Kidney (tissue), 14 donors: ENCODE measurements around the gene NEK7. TPM values are rescaled to one million over a fixed set of nuclear protein-coding genes. Genes with fewer than 3 reads are reported as not detected.

ENCODE experiments used
- DNase-seq, 5 donors: peaks; one replicate each; pipeline ENCODE4 v3.0.0-alpha.2; 2013 to 2020
- FAIRE-seq: peaks from 2 replicates; lab custom pipeline; 2012; peaks lifted over from hg19 to GRCh38; lab: Jason Lieb, UNC
- H3K27ac ChIP-seq, 2 donors: one replicate each; pipeline ENCODE4 v1.7.0; 2013; ENCODE audit warnings: low read depth in 2 of 2, low read length in 2 of 2, inconsistent platforms in 1 of 2
- H3K27me3 ChIP-seq: one replicate; pipeline ENCODE4 v1.7.1; 2013; ENCODE audit warnings: low read length, inconsistent platforms; ENCODE audit not compliant: control insufficient read depth, insufficient read depth
- H3K36me3 ChIP-seq, 3 donors: one replicate each; pipeline versions ENCODE4 v1.7.0 to v1.7.1; 2013; ENCODE audit warnings: low read length in 3 of 3, control low read depth in 1 of 3, inconsistent platforms in 1 of 3; ENCODE audit not compliant: insufficient read depth in 3 of 3, control insufficient read depth in 2 of 3
- H3K4me1 ChIP-seq, 3 donors: one replicate each; pipeline versions ENCODE4 v1.7.0 to v1.7.1; 2013; ENCODE audit warnings: low read length in 3 of 3, inconsistent platforms in 1 of 3, low read depth in 1 of 3; ENCODE audit not compliant: control insufficient read depth in 2 of 3, insufficient read depth in 2 of 3
- H3K4me3 ChIP-seq, 3 donors: one replicate each; pipeline versions ENCODE4 v1.7.0 to v1.8.1; 2013; ENCODE audit warnings: low read length in 3 of 3, control low read depth in 1 of 3, inconsistent platforms in 1 of 3
- H3K9ac ChIP-seq, 3 donors: one replicate each; pipeline versions ENCODE4 v1.7.0 to v1.7.1; 2013; ENCODE audit warnings: low read length in 3 of 3, control low read depth in 1 of 3, inconsistent platforms in 1 of 3
- H3K9me3 ChIP-seq, 3 donors: one replicate each; pipeline versions ENCODE4 v1.7.0 to v1.7.1; 2013; ENCODE audit warnings: low read length in 3 of 3, control low read depth in 1 of 3, inconsistent platforms in 1 of 3; ENCODE audit not compliant: control insufficient read depth in 2 of 3, insufficient read depth in 1 of 3
- CTCF ChIP-seq: IDR thresholded peaks from 3 replicates; pipeline ENCODE4 v1.5.1; 2012; ENCODE audit warnings: mild to moderate bottlenecking, moderate library complexity, borderline replicate concordance; ENCODE audit not compliant: insufficient read depth; ENCODE audit errors: extremely low read depth
- intact Hi-C: fragments of 100-400 bp; cut with DNase I; formaldehyde crosslinking; loops from one replicate; pipeline ENCODE4 v1.11.1; 2022
- polyA plus RNA-seq: library from polyadenylated mRNA; stranded (reverse); fragments of 350-450 nt; fragmentation: Illumina TruSeq; extraction: RNeasy Lipid Tissue Mini Kit (QIAGEN cat#74804); gene quantifications from one replicate; pipeline ENCODE4 v1.2.3, GENCODE V29; 2014; ENCODE audit warnings: low read depth, low replicate concordance; ENCODE audit not compliant: insufficient read depth
- total RNA-seq: library from RNA; stranded (reverse); fragmentation: NEBNext Ultra II Directional; extraction: Animal tissue kit (Norgen Biotek cat#: 25700); gene quantifications from one replicate; pipeline ENCODE4 v1.2.1, GENCODE V29; 2021
- donor health status: control.
- donor health status: control.
- donor health status: control.
- donor health status: control.
- donor health status: control.
- donor health status: DM: yes; HTN: yes; CAD: no.
- donor health status: Normal renal cell carcinoma (clear cell type).

Gene NEK7
- total and polyA plus RNA-seq, 2 donors from 2014 or later: 17.3 to 65.5 TPM

- DNase-seq (no peak), FAIRE-seq (no peak)
- intact Hi-C loops: no loop called here
- TF ChIP-seq CTCF: no peak
- no peak overlapping the region for H3K4me3 ChIP-seq
- peaks cover 0 to 2% (median 0%) of the 10 kb centered on the region in 3 donors for H3K4me1 ChIP-seq
- no peak overlapping the region for H3K9ac ChIP-seq
- H3K9me3 ChIP-seq: no peaks in the 10 kb centered on the region
- H3K27ac ChIP-seq: no peak overlapping the region
- H3K36me3 ChIP-seq: no peaks in the 10 kb centered on the region
- no peaks in the 10 kb centered on the region for H3K27me3 ChIP-seq
Measured at GRCh38 chr1:198291924-198292323, 135.1 kb downstream of the NEK7 start.

- no peak for FAIRE-seq
Measured at GRCh38 chr1:198295225-198295624, 138.4 kb downstream of the NEK7 start.

GRCh38 chr1:198295971-198296370 lies 139.2 kb downstream of the NEK7 start:
- intact Hi-C loops: no loop called here
- TF ChIP-seq CTCF: no peak
- no peak overlapping the region for H3K4me3 ChIP-seq
- no peaks in the 10 kb centered on the region for H3K36me3 ChIP-seq
- no peaks in the 10 kb centered on the region for H3K9me3 ChIP-seq
- H3K27ac ChIP-seq: no peak overlapping the region
- no peak overlapping the region for H3K9ac ChIP-seq
- peaks cover 0 to 2% (median 0%) of the 10 kb centered on the region in 3 donors for H3K4me1 ChIP-seq
- DNase-seq (no peak), FAIRE-seq (no peak)
- H3K27me3 ChIP-seq: no peaks in the 10 kb centered on the region

More at GRCh38 chr1:198295225-198295624, 138.4 kb downstream of the NEK7 start:
- no peaks in the 10 kb centered on the region for H3K9me3 ChIP-seq
- no peaks in the 10 kb centered on the region for H3K36me3 ChIP-seq
- peaks cover 0 to 2% (median 0%) of the 10 kb centered on the region in 3 donors for H3K4me1 ChIP-seq
- H3K4me3 ChIP-seq: no peak overlapping the region
- DNase-seq: peak in 2 of 5 donors; percentile 15 to 28
- no peak overlapping the region for H3K9ac ChIP-seq
- H3K27me3 ChIP-seq: no peaks in the 10 kb centered on the region
- intact Hi-C loops: no loop called here
- no peak for TF ChIP-seq CTCF
- H3K27ac ChIP-seq: no peak overlapping the region

GRCh38 chr1:198297281-198297680 lies 140.5 kb downstream of the NEK7 start:
- intact Hi-C loops: no loop called here
- DNase-seq (no peak), FAIRE-seq (no peak)
- no peak for TF ChIP-seq CTCF
- H3K9me3 ChIP-seq: no peaks in the 10 kb centered on the region
- no peak overlapping the region for H3K27ac ChIP-seq
- no peak overlapping the region for H3K9ac ChIP-seq
- H3K4me3 ChIP-seq: no peak overlapping the region
- no peaks in the 10 kb centered on the region for H3K4me1 ChIP-seq
- no peaks in the 10 kb centered on the region for H3K27me3 ChIP-seq
- no peaks in the 10 kb centered on the region for H3K36me3 ChIP-seq
